Tibial nerve (tissue), 4 donors: Measurements from ENCODE around the gene MAP3K21. TPM values are rescaled to one million over a fixed set of nuclear protein-coding genes. Genes with fewer than 3 reads are reported as not detected.

Experiments used
- DNase-seq, 2 donors: peaks; one replicate each; pipeline ENCODE4 v3.0.0-alpha.2; 2019; ENCODE audit warnings: low spot score in 2 of 2
- H3K27ac ChIP-seq, 4 donors: fragments of 200-600 bp; sonication (generic) in 3 of 4; one replicate each; pipeline ENCODE4 v1.5.1; 2017 to 2019; ENCODE audit warnings: mild to moderate bottlenecking in 1 of 4
- H3K27me3 ChIP-seq, 2 donors: fragments of 200-600 bp; sonication (generic) in 1 of 2; one replicate each; pipeline versions ENCODE4 v1.5.1 to v1.6.0; 2017 to 2019
- H3K36me3 ChIP-seq, 3 donors: fragments of 200-600 bp; sonication (generic); one replicate each; pipeline ENCODE4 v1.5.1; 2018 to 2019
- H3K4me1 ChIP-seq, 4 donors: fragments of 200-600 bp; sonication (generic) in 3 of 4; one replicate each; pipeline ENCODE4 v1.5.1; 2017 to 2019
- H3K4me3 ChIP-seq, 4 donors: fragments of 200-600 bp; sonication (generic) in 3 of 4; one replicate each; pipeline ENCODE4 v1.5.1; 2017 to 2019; ENCODE audit warnings: mild to moderate bottlenecking in 1 of 4, moderate library complexity in 1 of 4
- H3K9me3 ChIP-seq, 4 donors: fragments of 200-600 bp; sonication (generic) in 3 of 4; one replicate each; pipeline ENCODE4 v1.5.1; 2017 to 2019
- CTCF ChIP-seq, 5 experiments: fragments of 200-600 bp in 3 of 5; fragments of 450-650 bp in 2 of 5; sonication (generic) in 3 of 5; IDR thresholded peaks; one replicate each; pipeline ENCODE4 v1.5.1; 2016 to 2019; ENCODE audit warnings: antibody characterized with exemption in 5 of 5, mild to moderate bottlenecking in 3 of 5, moderate library complexity in 2 of 5
- EP300 ChIP-seq, 2 donors: sonication (generic); formaldehyde crosslinking; IDR thresholded peaks; one replicate each; pipeline ENCODE4 v1.6.1; 2017; ENCODE audit warnings: antibody characterized with exemption in 2 of 2, mild to moderate bottlenecking in 1 of 2
- POLR2A ChIP-seq, 2 donors: fragments of 450-650 bp; IDR thresholded peaks; one replicate each; pipeline ENCODE4 v1.6.1; 2017; ENCODE audit warnings: antibody characterized with exemption in 2 of 2, mild to moderate bottlenecking in 2 of 2, moderate library complexity in 2 of 2
- WGBS, 2 donors: methylation state at CpG; one replicate each; pipeline ENCODE4 v1.1.5; 2018; 5-methylcytosine and 5-hydroxymethylcytosine counted together
- total RNA-seq, 4 donors: library from RNA; depleted of rRNA; stranded (reverse); fragments of >200 nt; gene quantifications; one replicate each; pipeline ENCODE4 v1.1.0, GENCODE V29; 2016

MAP3K21 gene
- total RNA-seq, 4 donors from 2014 or later = 1.1 to 3.3 (median 1.8) TPM

DNA sequence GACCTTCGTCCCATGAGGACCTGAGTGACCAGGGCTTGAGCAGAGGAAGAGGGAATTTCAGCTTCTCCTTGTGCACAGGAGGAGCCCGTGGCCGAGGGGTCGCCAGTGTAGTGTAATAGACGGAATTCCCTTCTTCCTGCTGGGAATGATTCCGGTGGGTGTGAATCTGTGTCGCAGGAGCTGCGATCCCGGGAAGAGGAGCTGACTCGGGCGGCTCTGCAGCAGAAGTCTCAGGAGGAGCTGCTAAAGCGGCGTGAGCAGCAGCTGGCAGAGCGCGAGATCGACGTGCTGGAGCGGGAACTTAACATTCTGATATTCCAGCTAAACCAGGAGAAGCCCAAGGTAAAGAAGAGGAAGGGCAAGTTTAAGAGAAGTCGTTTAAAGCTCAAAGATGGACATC, 34.4 kb downstream of the MAP3K21 start:
- Histone ChIP-seq H3K4me3 (no peak overlapping the region), H3K9me3 (no peaks in the 10 kb centered on the region), H3K27ac (no peak overlapping the region), H3K36me3 (no peaks in the 10 kb centered on the region), H3K4me1 (no peaks in the 10 kb centered on the region), H3K27me3 (no peaks in the 10 kb centered on the region)
- TF ChIP-seq EP300 (IDR thresholded peaks at IDR 0.05) (no peak), POLR2A (IDR thresholded peaks at IDR 0.05) (no peak), CTCF (IDR thresholded peaks at IDR 0.05) (no peak)
- 55 to 59% methylated on average over 19 of the region's 19 CpGs for WGBS, 2 donors
- no peak for DNase-seq

DNA sequence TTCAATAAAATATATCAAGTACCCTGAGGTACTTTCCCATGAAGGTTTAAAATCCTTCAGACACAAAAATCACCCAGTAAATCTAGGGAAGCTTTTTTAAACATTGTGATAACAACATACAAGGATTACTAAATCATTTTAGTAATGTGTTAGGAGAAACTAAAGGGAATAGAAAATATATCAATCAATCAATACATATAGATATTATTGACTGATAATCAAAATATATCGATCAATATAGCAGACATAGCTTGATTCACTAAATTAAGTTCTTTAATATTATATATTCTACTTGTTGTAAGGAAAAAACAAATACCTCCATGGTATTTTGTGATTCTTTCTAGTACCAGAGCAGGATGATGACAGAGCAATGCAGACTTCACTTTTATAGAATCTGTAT, 35.2 kb downstream of the MAP3K21 start:
- no peak overlapping the region for H3K27ac ChIP-seq
- H3K4me3 ChIP-seq = no peak overlapping the region
- H3K27me3 ChIP-seq = no peaks in the 10 kb centered on the region
- no peaks in the 10 kb centered on the region for H3K9me3 ChIP-seq
- no peaks in the 10 kb centered on the region for H3K4me1 ChIP-seq
- TF ChIP-seq CTCF (IDR thresholded peaks at IDR 0.05) (no peak), POLR2A (IDR thresholded peaks at IDR 0.05) (no peak), EP300 (IDR thresholded peaks at IDR 0.05) (no peak)
- 87 to 91% methylated on average over 1 of the region's 1 CpG for WGBS, 2 donors
- DNase-seq = no peak
- H3K36me3 ChIP-seq = no peaks in the 10 kb centered on the region

DNA sequence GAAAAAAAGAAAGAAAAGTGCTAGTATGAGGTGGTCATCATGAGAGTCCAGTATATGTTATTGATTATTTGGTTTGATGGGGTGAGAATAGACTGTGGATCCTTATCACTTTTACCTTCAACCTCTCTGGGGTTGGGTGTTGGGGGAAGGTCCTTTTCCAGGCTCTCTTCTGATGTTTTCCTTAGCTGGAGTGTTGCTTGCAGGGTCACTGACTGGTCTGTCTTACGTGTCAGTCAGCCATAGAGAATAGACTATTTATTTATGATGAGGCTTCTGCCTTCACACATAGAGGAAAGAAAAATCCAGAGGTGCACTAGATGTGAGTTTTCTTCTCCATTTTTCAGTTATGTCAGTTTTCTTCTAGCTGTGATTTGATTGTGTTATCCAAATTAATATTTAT, 36.5 kb downstream of the MAP3K21 start:
- no peak overlapping the region for H3K27ac ChIP-seq
- DNase-seq = no peak
- H3K27me3 ChIP-seq = no peaks in the 10 kb centered on the region
- no peak for TF ChIP-seq CTCF (IDR thresholded peaks at IDR 0.05)
- no peak for TF ChIP-seq EP300 (IDR thresholded peaks at IDR 0.05)
- no peak for TF ChIP-seq POLR2A (IDR thresholded peaks at IDR 0.05)
- H3K36me3 ChIP-seq = no peaks in the 10 kb centered on the region
- H3K4me1 ChIP-seq = no peaks in the 10 kb centered on the region
- 50 to 62% methylated on average over 1 of the region's 1 CpG for WGBS, 2 donors
- H3K9me3 ChIP-seq = no peaks in the 10 kb centered on the region
- H3K4me3 ChIP-seq = no peak overlapping the region

DNA sequence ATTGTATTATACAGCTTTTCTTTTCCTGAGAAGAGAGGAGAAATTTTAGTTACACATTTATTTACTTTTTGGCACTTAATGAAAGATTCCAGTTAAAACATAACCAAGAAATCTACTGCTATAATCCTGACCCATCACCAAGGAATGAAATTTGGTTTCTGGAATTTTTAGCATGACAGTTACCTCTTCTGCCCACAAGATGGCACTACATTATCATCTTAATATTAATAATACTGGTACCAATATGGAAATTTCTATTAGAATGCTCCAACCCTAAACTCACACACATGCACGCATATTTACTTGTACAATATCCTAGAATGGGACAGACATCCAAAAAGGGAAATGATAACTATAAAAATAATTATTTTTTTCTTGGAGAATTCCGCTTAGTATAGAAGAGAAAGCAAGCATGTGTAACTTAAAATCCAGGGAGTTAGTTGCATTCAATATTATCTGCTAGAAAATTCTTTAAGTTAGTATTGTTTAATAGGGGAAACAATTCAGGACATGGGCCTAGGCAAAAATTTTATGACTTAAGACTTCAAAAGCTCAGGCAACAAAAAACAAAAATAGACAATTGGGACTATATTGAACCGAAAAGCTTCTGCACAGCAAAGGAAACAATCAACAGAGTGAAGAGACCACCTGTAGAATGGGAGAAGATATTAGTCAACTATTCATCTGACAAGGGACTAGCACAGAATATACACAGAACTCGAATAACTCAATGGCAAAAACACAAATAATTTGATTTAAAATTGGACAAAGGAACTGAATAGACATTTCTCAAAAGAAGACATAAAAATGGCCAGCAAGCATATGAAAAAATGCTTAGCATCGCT, 37.4 kb downstream of the MAP3K21 start:
- no peaks in the 10 kb centered on the region for H3K4me1 ChIP-seq
- H3K36me3 ChIP-seq = no peaks in the 10 kb centered on the region
- DNase-seq = no peak
- H3K9me3 ChIP-seq = no peaks in the 10 kb centered on the region
- H3K27ac ChIP-seq = no peak overlapping the region
- no peak overlapping the region for H3K4me3 ChIP-seq
- no peaks in the 10 kb centered on the region for H3K27me3 ChIP-seq
- whole genome bisulfite sequencing, 2 donors = 73 to 74% methylated on average over 5 of the region's 5 CpGs
- TF ChIP-seq EP300 (IDR thresholded peaks at IDR 0.05) (no peak), POLR2A (IDR thresholded peaks at IDR 0.05) (no peak), CTCF (IDR thresholded peaks at IDR 0.05) (peak; percentile 41 to 61 (median 51))

DNA sequence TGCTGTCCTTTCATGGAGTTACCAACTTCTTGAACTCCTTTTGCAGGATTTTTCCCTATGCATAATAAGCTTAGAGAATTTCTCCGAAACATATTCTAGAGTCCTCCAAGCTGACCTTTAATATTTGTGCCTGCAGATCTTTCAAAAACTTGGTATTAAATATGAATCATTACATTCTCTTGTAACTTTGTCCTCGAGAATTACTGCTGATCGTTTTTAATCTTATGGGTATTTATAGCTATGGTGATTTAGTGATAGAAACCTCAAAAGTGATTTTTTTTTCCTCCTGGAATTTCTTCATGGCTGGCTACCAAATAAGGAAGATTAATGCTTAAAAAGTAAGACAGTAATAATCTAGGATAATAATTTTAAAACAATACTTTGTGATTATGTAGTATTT, 39.1 kb downstream of the MAP3K21 start:
- no peaks in the 10 kb centered on the region for H3K36me3 ChIP-seq
- H3K4me1 ChIP-seq = no peaks in the 10 kb centered on the region
- no peaks in the 10 kb centered on the region for H3K9me3 ChIP-seq
- H3K27me3 ChIP-seq = no peaks in the 10 kb centered on the region
- no peak for DNase-seq
- WGBS, 2 donors = 39 to 48% methylated on average over 3 of the region's 3 CpGs
- TF ChIP-seq CTCF (IDR thresholded peaks at IDR 0.05) (no peak), EP300 (IDR thresholded peaks at IDR 0.05) (no peak)
- H3K4me3 ChIP-seq = no peak overlapping the region
- no peak overlapping the region for H3K27ac ChIP-seq
